ENCODE measurements around the gene NFIA. TPM values are rescaled to one million over a fixed set of nuclear protein-coding genes. Genes with fewer than 3 reads are reported as not detected.
A peak's percentile ranks its signal among the peaks of the same experiment; 100 is the strongest.

NFIA gene
- total and polyA plus RNA-seq, 9 of the 15 experiments (the other 6 are each of a cell fraction or from before 2014, with no cell fraction given), result 5.3 to 24.9 (median 9.8) TPM

DNA sequence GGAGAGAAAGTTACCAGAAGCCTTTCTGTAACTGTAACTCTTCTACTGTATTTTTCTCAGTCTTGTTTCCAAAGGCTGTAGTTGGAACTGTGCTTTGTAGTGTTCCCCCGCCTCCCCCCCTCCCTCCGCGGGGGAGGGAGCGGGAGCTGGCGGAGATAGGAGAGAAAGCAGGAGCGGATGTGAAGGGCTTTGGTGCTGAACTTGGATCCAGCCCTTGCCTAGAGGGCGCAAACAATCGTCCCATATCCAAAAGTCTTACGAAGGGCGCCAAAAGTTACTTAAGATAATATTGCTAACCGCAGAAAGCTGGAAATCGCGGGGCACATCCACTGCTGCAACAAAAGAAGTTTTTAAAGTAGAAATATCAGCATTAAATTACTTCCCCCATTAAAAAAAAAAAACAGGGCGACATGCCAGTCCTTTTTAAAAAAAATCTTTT is 2.4 kb upstream of the NFIA start:
- CTCF ChIA-PET (ENCODE audit: low intra/inter-chr PET ratio), result interaction anchor here (0.6 kb wide), 1 partner anchor 239 kb away, joined by 3 read pairs; no protein-coding TSS in a partner anchor
- POLR2A ChIA-PET, result interaction anchor here (0.9 to 1.0 kb wide), 3 partner anchors 9 to 27 kb away, joined by 3 to 4 read pairs (median 3); no protein-coding TSS in a partner anchor
- peak overlapping the region; percentile 69 for H3K4me2 ChIP-seq (ENCODE audit: insufficient read depth, low read length)
- ATAC-seq (peak; percentile 59), DNase-seq (ENCODE audit: extremely low read depth in 1 of 4, low spot score in 3 of 4) (peak; percentile 76 to 96 (median 83)), FAIRE-seq (peak; percentile 90)
- peak overlapping the region; percentile 7; the same call in 1 of the 2 replicates for H3K4me3 ChIP-seq
- H3K27me3 ChIP-seq (ENCODE audit: control insufficient read depth in 2 of 2, insufficient read depth in 2 of 2, low read length in 2 of 2), result no peaks in the 10 kb centered on the region
- H2AFZ ChIP-seq (ENCODE audit: low read depth, low read length), result peak overlapping the region; percentile 84
- BruUV-seq (replicated peaks), result no TSS peak
- H3K36me3 ChIP-seq (ENCODE audit: control insufficient read depth, insufficient read depth, low read length), result no peaks in the 10 kb centered on the region
- H3K9me3 ChIP-seq (replicated peaks; ENCODE audit: control insufficient read depth, insufficient read depth, low read depth, low read length), result no peaks in the 10 kb centered on the region
- H3K79me2 ChIP-seq (ENCODE audit: control insufficient read depth, insufficient read depth, low read length), result peaks cover 26% of the 10 kb centered on the region
- H3K27ac ChIP-seq (ENCODE audit: extremely low read depth, low read depth, low read length), result peak overlapping the region; percentile 70; the same call in 2 of the 3 replicates
- H3K4me1 ChIP-seq (replicated peaks in 1 of 2; ENCODE audit: control insufficient read depth in 2 of 2, insufficient read depth in 2 of 2, low read length in 2 of 2), result peaks cover 12 to 41% of the 10 kb centered on the region in 2 experiments; a peak in 4 of 5 replicates
- peak overlapping the region in 1 of 2 experiments; percentile 49; a peak in 2 of 4 replicates for H3K9ac ChIP-seq (ENCODE audit: insufficient read depth in 1 of 2, low read depth in 2 of 2, low read length in 2 of 2)
- H3K9me1 ChIP-seq (ENCODE audit: control insufficient read depth, insufficient read depth, low read length), result no peaks in the 10 kb centered on the region
- 0% methylated on average over 14 of the region's 14 CpGs for WGBS (ENCODE audit: insufficient coverage, low coverage, missing lambda C conversion rate)
- in situ Hi-C loops (cut with MboI) (no loop called here), intact Hi-C loops (cut with micrococcal nuclease) (loop anchor here (1.0 to 10.0 kb wide), 6 partner anchors 30 to 373 kb away; no protein-coding TSS in a partner anchor)
- H4K20me1 ChIP-seq (replicated peaks; ENCODE audit: control insufficient read depth, insufficient read depth, low read length), result no peaks in the 10 kb centered on the region
- TF ChIP-seq ERF (CRISPR knock-in tag; IDR thresholded peaks at IDR 0.05), result no peak
- TF ChIP-seq BRD4 (IDR thresholded peaks at IDR 0.05), result no peak
- no peak for TF ChIP-seq OTX1 (CRISPR knock-in tag; IDR thresholded peaks at IDR 0.05)
- peak in 1 of 2 experiments; percentile 88; a peak in 2 of 3 replicates for TF ChIP-seq CBX3 (IDR thresholded peaks at IDR 0.05; ENCODE audit: borderline replicate concordance in 1 of 2, low read length in 2 of 2)
- TF ChIP-seq SMAD4 (CRISPR knock-in tag; conservative IDR thresholded peaks at IDR 0.05), result 0 out of 2 replicates have a peak, but pooled peaks have one; percentile 54
- peak; percentile 96 for TF ChIP-seq UBTF (IDR thresholded peaks at IDR 0.05; ENCODE audit: borderline replicate concordance in 1 of 2, low read depth in 2 of 2, low read length in 2 of 2)
- peak; percentile 10; the same call in 1 of the 2 replicates for TF ChIP-seq RAD51 (IDR thresholded peaks at IDR 0.05; ENCODE audit: borderline replicate concordance, low read depth)
- 0 out of 2 replicates have a peak, but pooled peaks have one; percentile 56 for TF ChIP-seq GTF2E2 (tag; IDR thresholded peaks at IDR 0.05)
- no peak for TF ChIP-seq CBX8 (IDR thresholded peaks at IDR 0.05; ENCODE audit: borderline replicate concordance, extremely low read depth, low read depth, low read length, poor library complexity, severe bottlenecking)
- no peak for TF ChIP-seq MCM3 (IDR thresholded peaks at IDR 0.05)
- no peak for TF ChIP-seq SMAD3 (CRISPR knock-in tag; conservative IDR thresholded peaks at IDR 0.05)
- TF ChIP-seq RBBP5 (IDR thresholded peaks at IDR 0.05; ENCODE audit: borderline replicate concordance, insufficient read depth, low read length, poor library complexity, severe bottlenecking), result peak; percentile 69
- TF ChIP-seq NFRKB (IDR thresholded peaks at IDR 0.05; ENCODE audit: low read depth), result no peak
- TF ChIP-seq ZNF124 (CRISPR knock-in tag; IDR thresholded peaks at IDR 0.05), result no peak
- no peak for TF ChIP-seq ARID4B (CRISPR knock-in tag; IDR thresholded peaks at IDR 0.05)
- TF ChIP-seq ETV1 (tag; conservative IDR thresholded peaks at IDR 0.05; ENCODE audit: low read depth), result peak; percentile 92
